SKM-1 (cell line): Measurements from ENCODE around the gene FOXM1.
A peak's percentile ranks its signal among the peaks of the same experiment; 100 is the strongest.

ENCODE experiments used
- DNase-seq: peaks from one replicate; lab custom pipeline; 2025; ENCODE audit not compliant: unreplicated experiment; lab: John Stamatoyannopoulos, UW

The FOXM1 gene

GRCh38 chr12:2877047-2877952 is at the start of gene FOXM1, which contains the start of gene RHNO1:
FOXM1 (minus strand) TSS chr12:2877174; CDS start chr12:2874478, 2,696 bp downstream.
RHNO1 (plus strand) TSS chr12:2877223; CDS start chr12:2885367, 8,144 bp downstream.
- DNase-seq: peak; percentile 44

GRCh38 chr12:2925322-2925995 is 48.5 kb upstream of the FOXM1 start:
- DNase-seq: no peak

- no peak for DNase-seq
Measured at GRCh38 chr12:2924019-2924418, 47.0 kb upstream of the FOXM1 start.

GRCh38 chr12:2923057-2923456 is 46.1 kb upstream of the FOXM1 start:
- DNase-seq: no peak

GRCh38 chr12:2922329-2922728 is 45.4 kb upstream of the FOXM1 start:
- no peak for DNase-seq

- no peak for DNase-seq
Measured at GRCh38 chr12:2919249-2919648, 42.3 kb upstream of the FOXM1 start.

GRCh38 chr12:2912216-2912575 is 35.2 kb upstream of the FOXM1 start:
- no peak for DNase-seq

GRCh38 chr12:2904260-2904659 is 27.3 kb upstream of the FOXM1 start:
- no peak for DNase-seq

GRCh38 chr12:2902272-2902880 is 25.4 kb upstream of the FOXM1 start:
- DNase-seq: no peak

GRCh38 chr12:2900642-2901041 is 23.7 kb upstream of the FOXM1 start:
- DNase-seq: no peak

- no peak for DNase-seq
Measured at GRCh38 chr12:2897418-2897817, 20.4 kb upstream of the FOXM1 start.

GRCh38 chr12:2895511-2895910 is 18.5 kb upstream of the FOXM1 start:
- no peak for DNase-seq

GRCh38 chr12:2895051-2895451 is 18.1 kb upstream of the FOXM1 start:
- no peak for DNase-seq

GRCh38 chr12:2893007-2893406 is 16.0 kb upstream of the FOXM1 start:
- no peak for DNase-seq

- no peak for DNase-seq
Measured at GRCh38 chr12:2892246-2892645, 15.3 kb upstream of the FOXM1 start.

- no peak for DNase-seq
Measured at GRCh38 chr12:2891240-2892053, 14.5 kb upstream of the FOXM1 start.

GRCh38 chr12:2890388-2891239 is 13.6 kb upstream of the FOXM1 start, which contains the start of gene TULP3:
TULP3 (plus strand) TSS chr12:2890891; CDS start chr12:2890948, 57 bp downstream.
- peak; percentile 66 for DNase-seq

- DNase-seq: no peak
Measured at GRCh38 chr12:2890001-2890387, 13.0 kb upstream of the FOXM1 start.

GRCh38 chr12:2886768-2887450 is 9.9 kb upstream of the FOXM1 start:
- no peak for DNase-seq
